ENCODE results near the gene PHACTR3. TPM values are rescaled to one million over a fixed set of nuclear protein-coding genes. Genes with fewer than 3 reads are reported as not detected.

PHACTR3 gene
- total and polyA plus RNA-seq, 2 of the 8 experiments (the other 6 are each of a cell fraction or from before 2014, with no cell fraction given), result 0.05 to 0.13 TPM

DNA sequence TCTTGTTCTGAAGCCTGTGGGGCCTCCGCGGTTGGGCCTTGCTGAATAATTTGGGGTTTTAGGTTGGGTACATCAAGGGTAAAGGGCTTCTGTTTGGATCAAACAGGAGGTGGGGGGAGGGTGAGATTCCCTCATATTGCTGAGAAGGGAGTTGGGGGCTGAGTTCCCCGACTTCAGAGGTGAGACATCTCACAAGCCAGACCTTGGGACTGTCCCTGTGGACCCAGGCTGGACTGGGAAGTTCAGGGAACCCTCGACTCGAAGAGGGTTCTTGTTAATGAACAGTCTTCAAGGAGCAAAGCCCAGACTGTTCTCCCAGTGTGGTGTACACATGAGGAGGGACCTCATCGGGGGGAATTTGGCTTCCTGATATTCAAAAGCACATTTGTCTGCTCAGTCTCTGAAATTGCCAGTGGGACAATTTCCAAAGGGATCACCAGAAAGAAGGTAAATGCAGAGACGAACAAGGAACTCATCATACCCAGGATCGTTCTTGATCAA, 210.6 kb downstream of the PHACTR3 start:
- peaks cover 91 to 96% of the 10 kb centered on the region in 2 experiments for H3K9me3 ChIP-seq (ENCODE audit: insufficient read depth in 2 of 2, low read depth in 1 of 2, low read length in 1 of 2)
- H3K27me3 ChIP-seq (replicated peaks in 1 of 4; ENCODE audit: control insufficient read depth in 3 of 4, extremely low read depth in 1 of 4, insufficient read depth in 3 of 4, low read length in 3 of 4), result no peaks in the 10 kb centered on the region
- no peak overlapping the region for H3K9ac ChIP-seq (replicated peaks in 1 of 4; ENCODE audit: extremely low read depth in 1 of 4, low read depth in 3 of 4, low read length in 3 of 4)
- no peaks in the 10 kb centered on the region for H3K4me1 ChIP-seq (replicated peaks in 1 of 4; ENCODE audit: control insufficient read depth in 3 of 4, insufficient read depth in 4 of 4, low read length in 3 of 4)
- no peak overlapping the region for H4K91ac ChIP-seq (replicated peaks; ENCODE audit: insufficient read length, low read length)
- DNase-seq (ENCODE audit: low read depth in 1 of 2, low spot score in 2 of 2) (no peak), FAIRE-seq (no peak)
- no peak overlapping the region for H2BK15ac ChIP-seq (ENCODE audit: low read length)
- H2BK5ac ChIP-seq (ENCODE audit: low read depth, low read length), result no peak overlapping the region
- no peak overlapping the region for H3K18ac ChIP-seq (ENCODE audit: extremely low read depth, low read length)
- no peak overlapping the region for H2AFZ ChIP-seq (ENCODE audit: low read length)
- TF ChIP-seq EZH2 (IDR thresholded peaks at IDR 0.05; ENCODE audit: low read depth, low read length, severe bottlenecking) (no peak), EP300 (IDR thresholded peaks at IDR 0.05; ENCODE audit: borderline replicate concordance in 1 of 2, low read depth in 2 of 2, low read length in 2 of 2) (no peak), SIRT6 (IDR thresholded peaks at IDR 0.05; ENCODE audit: low read length) (no peak), CBX5 (IDR thresholded peaks at IDR 0.05; ENCODE audit: low read depth, low read length) (no peak), CTBP2 (IDR thresholded peaks at IDR 0.05; ENCODE audit: borderline replicate concordance, insufficient read depth, insufficient read length, low read length) (no peak), GTF2F1 (IDR thresholded peaks at IDR 0.05; ENCODE audit: borderline replicate concordance, low read depth, low read length) (no peak), FOSL1 (IDR thresholded peaks at IDR 0.05; ENCODE audit: insufficient read depth, low read depth, low read length) (no peak), KDM5A (IDR thresholded peaks at IDR 0.05; ENCODE audit: low read length) (no peak), MAFK (IDR thresholded peaks at IDR 0.05; ENCODE audit: low read depth, low read length) (no peak), SUZ12 (IDR thresholded peaks at IDR 0.05; ENCODE audit: low read length) (no peak)
- H3K56ac ChIP-seq (replicated peaks; ENCODE audit: insufficient read length, low read depth, low read length), result no peak overlapping the region
- H2BK12ac ChIP-seq (ENCODE audit: low read depth, low read length), result no peak overlapping the region
- no peak overlapping the region for H2BK20ac ChIP-seq (ENCODE audit: low read length)
- H4K5ac ChIP-seq (ENCODE audit: insufficient read length, low read depth, low read length), result no peak overlapping the region
- no peak overlapping the region for H3K23ac ChIP-seq (ENCODE audit: insufficient read length)
- H3K4me3 ChIP-seq (ENCODE audit: extremely low read depth in 1 of 4, insufficient read depth in 2 of 4, low read depth in 3 of 4, low read length in 4 of 4), result no peak overlapping the region
- no peaks in the 10 kb centered on the region for H3K79me1 ChIP-seq (ENCODE audit: low read depth, low read length)
- no peaks in the 10 kb centered on the region for H4K20me1 ChIP-seq (replicated peaks in 1 of 2; ENCODE audit: control insufficient read depth in 1 of 2, insufficient read depth in 2 of 2, low read length in 2 of 2)
- no peaks in the 10 kb centered on the region for H3K23me2 ChIP-seq (ENCODE audit: low read depth, low read length)
- CTCF ChIA-PET (ENCODE audit: partially characterized antibody), result interaction anchor here (0.9 kb wide), 1 partner anchor 8 kb away, joined by 3 read pairs; no protein-coding TSS in a partner anchor
- H3K4me2 ChIP-seq (ENCODE audit: insufficient read depth in 1 of 2, low read depth in 2 of 2, low read length in 2 of 2), result no peak overlapping the region
- no peak overlapping the region for H4K8ac ChIP-seq (ENCODE audit: extremely low read depth, insufficient read depth, low read length)
- H3K36me3 ChIP-seq (ENCODE audit: control insufficient read depth in 2 of 4, insufficient read depth in 4 of 4, low read length in 3 of 4), result no peaks in the 10 kb centered on the region
- no peak overlapping the region for H3K14ac ChIP-seq (ENCODE audit: insufficient read length)
- H3K27ac ChIP-seq (ENCODE audit: low read depth, low read length), result no peak overlapping the region
- no peak overlapping the region for H2AK5ac ChIP-seq (ENCODE audit: low read depth, low read length)
- no peak overlapping the region for H2BK120ac ChIP-seq (replicated peaks; ENCODE audit: low read depth, low read length)
- H3K4ac ChIP-seq (replicated peaks; ENCODE audit: insufficient read length, low read depth, low read length), result no peak overlapping the region
- 85% methylated on average over 8 of the region's 8 CpGs; no CpG with 5 or more reads in 1 of the 2 experiments for WGBS, 2 experiments (ENCODE audit: extremely low coverage in 1 of 2, insufficient coverage in 1 of 2, insufficient read length in 1 of 2, insufficient replicate concordance in 2 of 2, low coverage in 1 of 2, low lambda C conversion rate in 2 of 2, missing lambda C conversion rate in 1 of 2)
- H3K79me2 ChIP-seq (ENCODE audit: control insufficient read depth in 1 of 2, insufficient read depth in 2 of 2, low read length in 2 of 2), result no peaks in the 10 kb centered on the region
- POLR2A ChIA-PET (ENCODE audit: partially characterized antibody), result no interaction called here
